ENCODE measurements around the gene PLD5. TPM values are rescaled to one million over a fixed set of nuclear protein-coding genes. Genes with fewer than 3 reads are reported as not detected.

The PLD5 gene
- total and polyA plus RNA-seq, 5 donors: 0.14 to 0.31 (median 0.17) TPM; not detected in 1

GRCh38 chr1:242055749-242056320 is 468.7 kb downstream of the PLD5 start:
- intact Hi-C loops (cut with DNase I): no loop called here
- Histone ChIP-seq H3K4me3 (ENCODE audit: low read length) (no peak overlapping the region), H3K27me3 (ENCODE audit: control insufficient read depth, insufficient read depth) (no peaks in the 10 kb centered on the region), H3K4me1 (ENCODE audit: control insufficient read depth, insufficient read depth, low read length) (no peaks in the 10 kb centered on the region), H3K9me3 (ENCODE audit: control insufficient read depth, low read length) (no peaks in the 10 kb centered on the region), H3K27ac (ENCODE audit: low read length) (no peak overlapping the region)
- no peak for DNase-seq
- 69% methylated on average over 7 of the region's 7 CpGs for WGBS
- ATAC-seq: no peak

GRCh38 chr1:242043165-242043564 is 481.3 kb downstream of the PLD5 start:
- H3K4me3 ChIP-seq (ENCODE audit: low read length): no peak overlapping the region
- DNase-seq (no peak), ATAC-seq (no peak)
- H3K9me3 ChIP-seq (ENCODE audit: control insufficient read depth, low read length): no peaks in the 10 kb centered on the region
- H3K27ac ChIP-seq (ENCODE audit: low read length): no peak overlapping the region
- no peaks in the 10 kb centered on the region for H3K27me3 ChIP-seq (ENCODE audit: control insufficient read depth, insufficient read depth)
- intact Hi-C loops (cut with DNase I): no loop called here
- WGBS: 46% methylated on average over 3 of the region's 3 CpGs
- no peaks in the 10 kb centered on the region for H3K4me1 ChIP-seq (ENCODE audit: control insufficient read depth, insufficient read depth, low read length)

GRCh38 chr1:242034392-242034791 is 490.1 kb downstream of the PLD5 start:
- intact Hi-C loops (cut with DNase I): no loop called here
- Histone ChIP-seq H3K9me3 (ENCODE audit: control insufficient read depth, low read length) (no peaks in the 10 kb centered on the region), H3K4me3 (ENCODE audit: low read length) (no peak overlapping the region), H3K4me1 (ENCODE audit: control insufficient read depth, insufficient read depth, low read length) (no peaks in the 10 kb centered on the region), H3K27ac (ENCODE audit: low read length) (no peak overlapping the region), H3K27me3 (ENCODE audit: control insufficient read depth, insufficient read depth) (peaks cover 2% of the 10 kb centered on the region)
- 88% methylated on average over 5 of the region's 5 CpGs for WGBS
- ATAC-seq (no peak), DNase-seq (no peak)

- no peak for ATAC-seq
- Histone ChIP-seq H3K9me3 (ENCODE audit: control insufficient read depth, low read length) (no peaks in the 10 kb centered on the region), H3K27ac (ENCODE audit: low read length) (no peak overlapping the region), H3K4me1 (ENCODE audit: control insufficient read depth, insufficient read depth, low read length) (no peaks in the 10 kb centered on the region), H3K27me3 (ENCODE audit: control insufficient read depth, insufficient read depth) (peaks cover 2% of the 10 kb centered on the region), H3K4me3 (ENCODE audit: low read length) (no peak overlapping the region)
- no peak for DNase-seq
- 43% methylated on average over 4 of the region's 4 CpGs for WGBS
- intact Hi-C loops (cut with DNase I): no loop called here
These were observed 491.1 kb downstream of the PLD5 start for GRCh38 chr1:242033447-242033846.
